Endothelial cell of umbilical vein (primary cell): ENCODE measurements around the gene CEBPG. TPM values are rescaled to one million over a fixed set of nuclear protein-coding genes. Genes with fewer than 3 reads are reported as not detected.

Experiments used
- BruUV-seq: library from RNA; stranded (reverse); fragments of 400-500 nt; replicated peaks from 2 replicates; lab custom pipeline; 2021; lab: Mats Ljungman, UMichigan
- CTCF ChIA-PET: fragments of 300-600, 350-600 bp; sonication (Branson Sonifier 250); formaldehyde crosslinking; loops from one replicate; lab custom pipeline; 2021; ENCODE audit warnings: antibody characterized with exemption, inconsistent platforms; lab: Charles Lee
- POLR2A ChIA-PET: fragments of 300-600, 350-600 bp; sonication (Branson Sonifier 250); formaldehyde crosslinking; loops from one replicate; lab custom pipeline; 2021; ENCODE audit warnings: antibody characterized with exemption, inconsistent platforms; lab: Charles Lee
- DNase-seq: peaks from one replicate; pipeline ENCODE4 v3.0.0-alpha.2; 2011; ENCODE audit warnings: low read depth, low spot score
- FAIRE-seq: peaks from 2 replicates; lab custom pipeline; 2011; peaks lifted over from hg19 to GRCh38; lab: Jason Lieb, UNC
- H2AFZ ChIP-seq: 2 replicates; pipeline ENCODE4 v1.6.0; 2012; ENCODE audit warnings: low read depth, low read length, control low read depth, inconsistent platforms
- H3K27ac ChIP-seq: 2 replicates; pipeline ENCODE4 v1.5.1; 2011; ENCODE audit warnings: low read depth, mild to moderate bottlenecking, control low read depth, low read length, moderate library complexity; ENCODE audit not compliant: insufficient read depth
- H3K27me3 ChIP-seq, 2 experiments: 2 replicates each; pipeline versions ENCODE4 v1.6.0 to v1.6.1; 2011; ENCODE audit warnings: low read length in 2 of 2, mixed read lengths in 1 of 2; ENCODE audit not compliant: control insufficient read depth in 2 of 2, insufficient read depth in 2 of 2
- H3K36me3 ChIP-seq, 2 experiments: 2 replicates in 1 of 2; 3 replicates in 1 of 2; pipeline ENCODE4 v1.5.1; 2011; ENCODE audit warnings: low read length in 2 of 2, mild to moderate bottlenecking in 1 of 2, moderate library complexity in 1 of 2; ENCODE audit not compliant: control insufficient read depth in 2 of 2, insufficient read depth in 2 of 2; ENCODE audit errors: extremely low read depth in 1 of 2
- H3K4me1 ChIP-seq: 3 replicates; pipeline ENCODE4 v1.5.1; 2011; ENCODE audit warnings: mild to moderate bottlenecking, low read length; ENCODE audit not compliant: control insufficient read depth, insufficient read depth; ENCODE audit errors: extremely low read depth
- H3K4me2 ChIP-seq: 2 replicates; pipeline ENCODE4 v1.6.1; 2011; ENCODE audit warnings: low read length, control low read depth, mixed read lengths; ENCODE audit not compliant: insufficient read depth
- H3K4me3 ChIP-seq, 3 experiments: fragments of 200-600 bp in 1 of 3; sonication (generic), shearing (Covaris generic) in 1 of 3; replicated peaks in 1 of 3; 2 replicates each; pipeline ENCODE4 v1.5.1; 2011 to 2016; ENCODE audit warnings: control low read depth in 3 of 3, low read length in 3 of 3, mild to moderate bottlenecking in 2 of 3, inconsistent platforms in 1 of 3, low read depth in 1 of 3, moderate library complexity in 1 of 3; ENCODE audit not compliant: insufficient read depth in 1 of 3
- H3K79me2 ChIP-seq: 2 replicates; pipeline ENCODE4 v1.6.0; 2012; ENCODE audit warnings: low read length, inconsistent platforms; ENCODE audit not compliant: control insufficient read depth, insufficient read depth
- H3K9ac ChIP-seq: replicated peaks from 2 replicates; pipeline ENCODE3; 2011; ENCODE audit warnings: low read length, control low read depth; ENCODE audit not compliant: insufficient read depth; ENCODE audit errors: extremely low read depth
- H3K9me1 ChIP-seq: replicated peaks from 3 replicates; pipeline ENCODE4 v1.6.0; 2011; ENCODE audit warnings: mild to moderate bottlenecking, low read length; ENCODE audit not compliant: control insufficient read depth, insufficient read depth; ENCODE audit errors: extremely low read depth
- H3K9me3 ChIP-seq: replicated peaks from 2 replicates; pipeline ENCODE4 v1.5.1; 2012; ENCODE audit warnings: low read length, inconsistent platforms; ENCODE audit not compliant: control insufficient read depth, insufficient read depth
- H4K20me1 ChIP-seq: replicated peaks from 2 replicates; pipeline ENCODE3; 2011; ENCODE audit warnings: mild to moderate bottlenecking, low read length; ENCODE audit not compliant: control insufficient read depth, insufficient read depth; ENCODE audit errors: extremely low read depth
- EZH2 ChIP-seq: IDR thresholded peaks from 2 replicates; pipeline ENCODE4 v1.6.1; 2012; ENCODE audit warnings: borderline replicate concordance, low read depth, mild to moderate bottlenecking, moderate library complexity, low read length, inconsistent platforms; ENCODE audit not compliant: severe bottlenecking
- FOS ChIP-seq: IDR thresholded peaks from 2 replicates; pipeline ENCODE4 v1.6.1; 2011; ENCODE audit warnings: mild to moderate bottlenecking, low read length, moderate library complexity, borderline replicate concordance; ENCODE audit not compliant: insufficient read depth
- GATA2 ChIP-seq: IDR thresholded peaks from 2 replicates; pipeline ENCODE4 v1.7.0; 2011; ENCODE audit warnings: low read depth, mild to moderate bottlenecking, moderate library complexity, mixed read lengths, low read length; ENCODE audit not compliant: insufficient read length, insufficient read depth
- JUN ChIP-seq: IDR thresholded peaks from 2 replicates; pipeline ENCODE4 v1.6.1; 2011; ENCODE audit warnings: borderline replicate concordance, low read depth; ENCODE audit not compliant: insufficient read length, insufficient read depth
- MYC ChIP-seq: IDR thresholded peaks from one replicate; pipeline ENCODE4 v1.6.1; 2011; ENCODE audit warnings: mild to moderate bottlenecking, low read depth, low read length
- POLR2A ChIP-seq: IDR thresholded peaks from 2 replicates; pipeline ENCODE4 v1.6.1; 2012; ENCODE audit warnings: low read depth, mild to moderate bottlenecking, control low read depth, low read length
- POLR2AphosphoS5 ChIP-seq: IDR thresholded peaks from 2 replicates; pipeline ENCODE4 v1.6.1; 2012; ENCODE audit warnings: low read depth, mild to moderate bottlenecking, control low read depth, low read length, moderate library complexity; ENCODE audit not compliant: insufficient read depth
- dilution Hi-C: fragments of 300-500 bp; cut with MboI; formaldehyde crosslinking; loops from one replicate; pipeline ENCODE4 v1.15.0; 2019; ENCODE audit warnings: low sequenced_read_pairs; ENCODE audit not compliant: extremely low pct_ligation_motif_present
- intact Hi-C: fragments of 100-400 bp; cut with micrococcal nuclease; formaldehyde crosslinking; loops from one replicate; pipeline ENCODE4 v1.10.0; 2022
- polyA plus RNA-seq, 4 experiments: library from polyadenylated mRNA; depleted of rRNA in 3 of 4; stranded (reverse) in 3 of 4; unstranded in 1 of 4; fragments of >200 nt; gene quantifications; 2 replicates each; pipeline versions ENCODE4 v1.2.1 to v1.2.3, GENCODE V29; 2011 to 2012; ENCODE audit warnings: missing spikeins in 1 of 4
- total RNA-seq: library from RNA; stranded (reverse); gene quantifications from 2 replicates; pipeline ENCODE4 v1.2.3, GENCODE V29; 2021
- TF ChIP-seq, protein P1 (sequence below), 2 donors: IDR thresholded peaks; 1 replicate in 1 of 2; 2 replicates in 1 of 2; pipeline ENCODE4 v1.5.1; 2011; ENCODE audit warnings: low read length in 2 of 2, mild to moderate bottlenecking in 2 of 2, moderate library complexity in 2 of 2, control low read depth in 1 of 2, inconsistent platforms in 1 of 2, low read depth in 1 of 2; ENCODE audit not compliant: insufficient read depth in 1 of 2; ENCODE audit errors: extremely low read depth in 1 of 2
- TF ChIP-seq, protein P2 (sequence below): IDR thresholded peaks from 2 replicates; pipeline ENCODE4 v1.6.1; 2011; ENCODE audit not compliant: insufficient read depth, insufficient read length

Gene CEBPG
- total and polyA plus RNA-seq, 2 donors (not counting 3 experiments of a cell fraction or from before 2014, with no cell fraction given) = 10.2 to 24.6 TPM

DNA sequence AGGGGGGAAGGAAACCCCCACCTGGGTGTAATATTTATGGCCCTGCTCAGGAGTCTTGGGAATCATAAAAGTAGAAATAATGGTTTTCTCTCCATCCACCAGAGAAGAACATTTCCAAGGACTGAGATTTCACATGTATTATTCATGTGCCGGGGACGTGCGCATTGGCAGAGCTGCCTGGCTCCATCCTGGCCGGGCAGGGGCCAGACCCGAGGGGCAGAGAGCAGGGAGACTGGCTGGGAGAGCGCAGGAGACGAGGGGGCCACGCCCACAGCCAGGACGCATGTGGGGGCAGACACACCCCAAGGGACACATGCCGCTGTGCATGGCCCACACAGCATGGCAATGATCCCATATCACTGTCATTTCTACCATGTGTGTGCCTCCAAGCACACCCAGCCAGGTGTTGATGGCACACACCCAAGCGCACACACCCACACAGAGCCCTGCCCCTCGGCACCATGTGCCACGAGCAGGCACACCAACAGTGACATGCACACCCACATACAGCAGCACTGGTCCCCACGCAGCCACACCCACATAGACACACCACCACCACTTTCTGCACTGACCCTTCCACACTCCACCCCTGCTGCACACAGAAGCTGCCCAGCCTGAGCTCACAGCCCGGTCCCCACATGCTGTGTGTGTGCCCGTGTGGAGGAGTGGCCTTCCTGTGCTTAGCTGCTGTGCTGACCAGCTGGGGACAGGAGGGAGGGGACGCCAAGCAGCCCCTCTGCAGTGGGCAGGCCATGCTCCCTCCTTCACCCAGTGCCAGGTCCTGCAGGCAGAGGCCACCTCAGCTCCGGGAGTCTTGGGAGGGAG, 39.3 kb downstream of the CEBPG start:
- no peaks in the 10 kb centered on the region for H3K79me2 ChIP-seq
- intact Hi-C loops = no loop called here
- no peak overlapping the region for H3K27ac ChIP-seq
- peaks cover 0 to 3% of the 10 kb centered on the region in 2 experiments for H3K36me3 ChIP-seq
- ChIA-PET CTCF (interaction anchor here (1.4 to 8.7 kb wide), 3 partner anchors 177 to 365 kb away, joined by 5 to 200 read pairs (median 5); no protein-coding TSS in a partner anchor), POLR2A (no interaction called here)
- DNase-seq (no peak), FAIRE-seq (no peak)
- dilution Hi-C loops = no loop called here
- H3K4me3 ChIP-seq = no peak overlapping the region
- H2AFZ ChIP-seq = no peak overlapping the region
- no TSS peak for BruUV-seq
- no peaks in the 10 kb centered on the region for H3K9me3 ChIP-seq
- H3K27me3 ChIP-seq = no peaks in the 10 kb centered on the region
- H3K9me1 ChIP-seq = no peaks in the 10 kb centered on the region
- TF ChIP-seq POLR2A (no peak), JUN (no peak), POLR2AphosphoS5 (no peak)
- H3K4me1 ChIP-seq = no peaks in the 10 kb centered on the region
- H3K9ac ChIP-seq = no peak overlapping the region
- no peaks in the 10 kb centered on the region for H4K20me1 ChIP-seq
- no peak overlapping the region for H3K4me2 ChIP-seq

DNA sequence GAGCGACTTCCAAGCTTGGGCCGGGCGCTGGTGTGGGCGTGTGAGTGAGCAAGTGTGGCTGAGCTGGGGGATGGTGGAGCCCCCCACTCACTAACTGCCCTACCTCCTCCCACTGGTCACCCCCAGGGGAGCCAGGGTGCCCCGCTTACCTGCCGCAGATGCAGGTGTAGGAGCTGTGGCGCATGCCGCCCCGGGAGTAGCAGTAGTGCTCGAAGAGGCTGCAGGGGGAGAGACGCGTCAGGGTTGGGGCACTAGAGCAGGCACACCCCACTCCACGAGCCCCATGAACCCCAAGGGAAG, 39.9 kb downstream of the CEBPG start:
- H3K4me1 ChIP-seq = no peaks in the 10 kb centered on the region
- no peak overlapping the region for H3K4me2 ChIP-seq
- DNase-seq = no peak
- ChIA-PET CTCF (interaction anchor here (1.4 to 8.7 kb wide), 2 partner anchors 358 to 365 kb away, joined by 5 to 200 read pairs; no protein-coding TSS in a partner anchor), POLR2A (no interaction called here)
- FAIRE-seq = no peak
- intact Hi-C loops = no loop called here
- TF ChIP-seq, protein P1, sequence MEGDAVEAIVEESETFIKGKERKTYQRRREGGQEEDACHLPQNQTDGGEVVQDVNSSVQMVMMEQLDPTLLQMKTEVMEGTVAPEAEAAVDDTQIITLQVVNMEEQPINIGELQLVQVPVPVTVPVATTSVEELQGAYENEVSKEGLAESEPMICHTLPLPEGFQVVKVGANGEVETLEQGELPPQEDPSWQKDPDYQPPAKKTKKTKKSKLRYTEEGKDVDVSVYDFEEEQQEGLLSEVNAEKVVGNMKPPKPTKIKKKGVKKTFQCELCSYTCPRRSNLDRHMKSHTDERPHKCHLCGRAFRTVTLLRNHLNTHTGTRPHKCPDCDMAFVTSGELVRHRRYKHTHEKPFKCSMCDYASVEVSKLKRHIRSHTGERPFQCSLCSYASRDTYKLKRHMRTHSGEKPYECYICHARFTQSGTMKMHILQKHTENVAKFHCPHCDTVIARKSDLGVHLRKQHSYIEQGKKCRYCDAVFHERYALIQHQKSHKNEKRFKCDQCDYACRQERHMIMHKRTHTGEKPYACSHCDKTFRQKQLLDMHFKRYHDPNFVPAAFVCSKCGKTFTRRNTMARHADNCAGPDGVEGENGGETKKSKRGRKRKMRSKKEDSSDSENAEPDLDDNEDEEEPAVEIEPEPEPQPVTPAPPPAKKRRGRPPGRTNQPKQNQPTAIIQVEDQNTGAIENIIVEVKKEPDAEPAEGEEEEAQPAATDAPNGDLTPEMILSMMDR (IDR thresholded peaks at IDR 0.05; ENCODE audit: extremely low read depth in 1 of 2, insufficient read depth in 1 of 2, low read depth in 1 of 2, low read length in 2 of 2) = no peak
- TF ChIP-seq GATA2 = no peak
- no peak for TF ChIP-seq JUN
- TF ChIP-seq FOS = no peak
- TF ChIP-seq POLR2AphosphoS5 = no peak
- no peak for TF ChIP-seq POLR2A
- TF ChIP-seq EZH2 = no peak
- TF ChIP-seq MYC = no peak
- TF ChIP-seq, protein P2, sequence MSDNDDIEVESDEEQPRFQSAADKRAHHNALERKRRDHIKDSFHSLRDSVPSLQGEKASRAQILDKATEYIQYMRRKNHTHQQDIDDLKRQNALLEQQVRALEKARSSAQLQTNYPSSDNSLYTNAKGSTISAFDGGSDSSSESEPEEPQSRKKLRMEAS = no peak
- H3K9me3 ChIP-seq = no peaks in the 10 kb centered on the region
- no peaks in the 10 kb centered on the region for H4K20me1 ChIP-seq
- no peak overlapping the region for H3K27ac ChIP-seq
- no peaks in the 10 kb centered on the region for H3K79me2 ChIP-seq
- no peaks in the 10 kb centered on the region for H3K27me3 ChIP-seq
- BruUV-seq = no TSS peak
- no peaks in the 10 kb centered on the region for H3K9me1 ChIP-seq
- no peak overlapping the region for H2AFZ ChIP-seq
- H3K9ac ChIP-seq = no peak overlapping the region
- no peak overlapping the region for H3K4me3 ChIP-seq
- H3K36me3 ChIP-seq = peaks cover 0 to 3% of the 10 kb centered on the region in 2 experiments
- dilution Hi-C loops = no loop called here
